ENCODE data around the gene CCAR1.

GRCh38 chr10:68742397-68742796 is 21.4 kb downstream of the CCAR1 start:
- TF ChIP-seq NFYB (IDR thresholded peaks at IDR 0.05; ENCODE audit: insufficient read depth, low read depth, low read length) (no peak), CTCF (IDR thresholded peaks at IDR 0.05 in 2 of 3, conservative IDR thresholded peaks at IDR 0.05 in 1 of 3; ENCODE audit: control insufficient read depth in 2 of 3, extremely low read depth in 1 of 3, insufficient read depth in 1 of 3, low read depth in 3 of 3, low read length in 3 of 3) (no peak)
